Measurements from ENCODE around the gene KCNG1.
A peak's percentile ranks its signal among the peaks of the same experiment; 100 is the strongest.
"Not testable (repeated sequence)": the region's sequence is repeated elsewhere in the genome, so short reads cannot be mapped to it uniquely, and the experiment has no call there.

KCNG1 gene, protein sequence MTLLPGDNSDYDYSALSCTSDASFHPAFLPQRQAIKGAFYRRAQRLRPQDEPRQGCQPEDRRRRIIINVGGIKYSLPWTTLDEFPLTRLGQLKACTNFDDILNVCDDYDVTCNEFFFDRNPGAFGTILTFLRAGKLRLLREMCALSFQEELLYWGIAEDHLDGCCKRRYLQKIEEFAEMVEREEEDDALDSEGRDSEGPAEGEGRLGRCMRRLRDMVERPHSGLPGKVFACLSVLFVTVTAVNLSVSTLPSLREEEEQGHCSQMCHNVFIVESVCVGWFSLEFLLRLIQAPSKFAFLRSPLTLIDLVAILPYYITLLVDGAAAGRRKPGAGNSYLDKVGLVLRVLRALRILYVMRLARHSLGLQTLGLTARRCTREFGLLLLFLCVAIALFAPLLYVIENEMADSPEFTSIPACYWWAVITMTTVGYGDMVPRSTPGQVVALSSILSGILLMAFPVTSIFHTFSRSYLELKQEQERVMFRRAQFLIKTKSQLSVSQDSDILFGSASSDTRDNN

GRCh38 chr20:51022803-51023616 is at the start of gene KCNG1:
TSS of gene KCNG1 (minus strand) at chr20:51023107. CDS start at chr20:51010338, 12,769 bp downstream.
- Mint-ChIP-seq H3K27ac (no peak within 1 kb of the TSS), H3K4me1 (peaks cover 6% of the 10 kb centered on the region), H3K9me3 (no peaks in the 10 kb centered on the region), H3K36me3 (no peaks in the 10 kb centered on the region), H3K4me3 (peak within 1 kb of the TSS; percentile 79), H3K27me3 (peaks cover 41% of the 10 kb centered on the region)

GRCh38 chr20:51070621-51071020 is 47.7 kb upstream of the KCNG1 start:
- Mint-ChIP-seq H3K9me3 (no peaks in the 10 kb centered on the region), H3K4me1 (no peaks in the 10 kb centered on the region), H3K36me3 (no peaks in the 10 kb centered on the region), H3K4me3 (no peak overlapping the region), H3K27ac (no peak overlapping the region), H3K27me3 (peaks cover 40% of the 10 kb centered on the region)

DNA sequence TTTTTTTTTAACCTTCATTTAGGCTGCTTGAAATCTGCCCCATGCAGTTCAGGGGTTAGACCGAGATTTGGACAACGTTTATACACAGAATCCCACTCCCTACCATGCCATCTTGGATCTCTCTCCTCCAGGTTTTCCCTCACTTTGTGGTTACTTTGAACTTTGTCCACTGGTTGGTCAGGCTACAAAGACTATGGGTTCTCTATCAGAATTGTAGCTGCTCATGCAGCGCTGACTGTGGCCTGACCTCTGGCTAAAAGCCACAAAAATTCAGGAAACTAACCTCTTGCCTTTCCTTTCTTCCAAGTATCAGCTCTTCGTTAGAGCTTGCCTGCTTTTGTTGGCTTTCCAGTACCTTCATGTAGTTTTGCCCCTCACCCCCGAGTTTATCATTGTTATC is 44.9 kb upstream of the KCNG1 start:
- peaks cover 31% of the 10 kb centered on the region for H3K27me3 Mint-ChIP-seq
- no peaks in the 10 kb centered on the region for H3K36me3 Mint-ChIP-seq
- H3K9me3 Mint-ChIP-seq: no peaks in the 10 kb centered on the region
- no peak overlapping the region for H3K4me3 Mint-ChIP-seq
- no peaks in the 10 kb centered on the region for H3K4me1 Mint-ChIP-seq
- no peak overlapping the region for H3K27ac Mint-ChIP-seq

GRCh38 chr20:51065615-51066014 is 42.7 kb upstream of the KCNG1 start:
- H3K9me3 Mint-ChIP-seq: no peaks in the 10 kb centered on the region
- no peak overlapping the region for H3K27ac Mint-ChIP-seq
- H3K4me3 Mint-ChIP-seq: no peak overlapping the region
- H3K36me3 Mint-ChIP-seq: no peaks in the 10 kb centered on the region
- H3K4me1 Mint-ChIP-seq: peaks cover 15% of the 10 kb centered on the region
- peaks cover 24% of the 10 kb centered on the region for H3K27me3 Mint-ChIP-seq

DNA sequence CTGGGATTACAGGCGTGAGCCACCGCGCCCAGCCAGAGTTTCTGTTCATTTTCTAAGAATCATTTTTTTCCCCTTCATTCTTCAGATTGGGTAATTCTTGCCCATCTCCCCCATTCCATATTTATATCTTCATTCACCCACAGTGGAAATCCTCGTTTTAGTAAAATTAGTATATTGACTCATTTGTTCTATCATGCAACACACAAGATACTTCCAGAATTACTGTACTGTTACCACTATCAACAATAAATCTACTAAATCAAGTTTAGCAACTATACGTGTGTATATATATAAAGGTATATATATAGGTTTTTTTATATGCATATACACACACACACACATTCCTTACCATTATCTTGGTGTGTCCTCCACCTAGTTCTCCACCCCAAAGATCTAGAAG is 41.2 kb upstream of the KCNG1 start:
- peaks cover 15% of the 10 kb centered on the region for H3K4me1 Mint-ChIP-seq
- no peaks in the 10 kb centered on the region for H3K9me3 Mint-ChIP-seq
- peaks cover 22% of the 10 kb centered on the region for H3K27me3 Mint-ChIP-seq
- no peaks in the 10 kb centered on the region for H3K36me3 Mint-ChIP-seq
- no peak overlapping the region for H3K4me3 Mint-ChIP-seq
- H3K27ac Mint-ChIP-seq: peak overlapping the region; percentile 60

- H3K9me3 Mint-ChIP-seq: no peaks in the 10 kb centered on the region
- H3K4me3 Mint-ChIP-seq: no peak overlapping the region
- H3K27me3 Mint-ChIP-seq: peaks cover 19% of the 10 kb centered on the region
- H3K4me1 Mint-ChIP-seq: peaks cover 15% of the 10 kb centered on the region
- H3K36me3 Mint-ChIP-seq: no peaks in the 10 kb centered on the region
- H3K27ac Mint-ChIP-seq: peak overlapping the region; percentile 8
Measured at GRCh38 chr20:51062065-51062464, 39.2 kb upstream of the KCNG1 start.

- Mint-ChIP-seq H3K4me3 (peak overlapping the region; percentile 45), H3K9me3 (no peaks in the 10 kb centered on the region), H3K27me3 (peaks cover 17% of the 10 kb centered on the region), H3K4me1 (peaks cover 15% of the 10 kb centered on the region), H3K27ac (peak overlapping the region; percentile 93), H3K36me3 (no peaks in the 10 kb centered on the region)
Measured at GRCh38 chr20:51061418-51062045, 38.6 kb upstream of the KCNG1 start.

GRCh38 chr20:51060301-51060700 is 37.4 kb upstream of the KCNG1 start:
- Mint-ChIP-seq H3K4me1 (peaks cover 15% of the 10 kb centered on the region), H3K4me3 (no peak overlapping the region), H3K36me3 (no peaks in the 10 kb centered on the region), H3K9me3 (no peaks in the 10 kb centered on the region), H3K27ac (no peak overlapping the region), H3K27me3 (peaks cover 12% of the 10 kb centered on the region)

DNA sequence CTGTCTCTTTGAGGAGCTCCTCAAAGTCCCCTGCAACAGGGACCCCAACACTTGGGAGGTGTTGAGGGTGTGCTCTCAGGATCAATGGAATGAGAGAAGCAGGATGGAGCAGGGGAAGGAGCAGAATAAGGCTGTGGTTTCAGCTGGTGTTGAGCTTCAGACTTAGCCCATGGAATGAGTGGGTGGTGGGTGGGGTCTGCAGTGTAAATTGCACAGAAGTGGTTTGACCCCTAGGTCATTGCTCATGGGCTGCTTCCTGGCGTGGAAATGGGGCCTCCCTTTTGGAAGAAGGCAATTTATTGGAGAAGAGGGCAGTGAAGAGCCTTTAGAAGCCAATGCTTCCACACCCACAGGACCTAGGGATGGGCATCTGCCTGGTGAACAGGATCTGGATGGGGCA is 37.0 kb upstream of the KCNG1 start:
- Mint-ChIP-seq H3K4me3 (no peak overlapping the region), H3K9me3 (no peaks in the 10 kb centered on the region), H3K4me1 (peaks cover 15% of the 10 kb centered on the region), H3K36me3 (no peaks in the 10 kb centered on the region), H3K27ac (no peak overlapping the region), H3K27me3 (peaks cover 16% of the 10 kb centered on the region)

DNA sequence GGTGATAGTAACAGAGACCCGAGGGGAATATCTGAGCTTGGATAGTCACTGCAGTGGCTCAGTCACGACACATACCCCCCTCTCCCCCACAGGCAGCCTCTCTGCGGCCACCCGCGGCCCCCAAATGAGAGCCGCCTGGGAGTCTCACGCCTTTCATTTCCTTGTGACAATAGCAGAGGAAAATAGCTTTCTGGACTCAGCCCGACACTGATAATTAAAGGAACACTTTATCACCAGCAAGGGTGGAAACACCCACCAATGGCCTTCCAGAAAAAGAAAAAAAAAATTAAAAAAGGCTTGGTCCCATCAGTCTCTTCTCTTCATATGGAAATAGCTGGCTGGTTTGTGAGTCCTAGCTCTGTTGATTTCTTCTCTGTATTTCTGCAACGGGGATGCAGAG is 35.1 kb upstream of the KCNG1 start:
- Mint-ChIP-seq H3K9me3 (no peaks in the 10 kb centered on the region), H3K36me3 (no peaks in the 10 kb centered on the region), H3K27ac (no peak overlapping the region), H3K27me3 (peaks cover 22% of the 10 kb centered on the region), H3K4me3 (no peak overlapping the region), H3K4me1 (peaks cover 15% of the 10 kb centered on the region)

- Mint-ChIP-seq H3K36me3 (no peaks in the 10 kb centered on the region), H3K9me3 (no peaks in the 10 kb centered on the region), H3K27me3 (peaks cover 28% of the 10 kb centered on the region), H3K4me1 (no peaks in the 10 kb centered on the region), H3K27ac (no peak overlapping the region), H3K4me3 (no peak overlapping the region)
Measured at GRCh38 chr20:51054233-51054632, 31.3 kb upstream of the KCNG1 start.

GRCh38 chr20:51050531-51051075 is 27.7 kb upstream of the KCNG1 start:
- Mint-ChIP-seq H3K36me3 (no peaks in the 10 kb centered on the region), H3K4me1 (no peaks in the 10 kb centered on the region), H3K27ac (no peak overlapping the region), H3K4me3 (no peak overlapping the region), H3K27me3 (peaks cover 23% of the 10 kb centered on the region), H3K9me3 (no peaks in the 10 kb centered on the region)

DNA sequence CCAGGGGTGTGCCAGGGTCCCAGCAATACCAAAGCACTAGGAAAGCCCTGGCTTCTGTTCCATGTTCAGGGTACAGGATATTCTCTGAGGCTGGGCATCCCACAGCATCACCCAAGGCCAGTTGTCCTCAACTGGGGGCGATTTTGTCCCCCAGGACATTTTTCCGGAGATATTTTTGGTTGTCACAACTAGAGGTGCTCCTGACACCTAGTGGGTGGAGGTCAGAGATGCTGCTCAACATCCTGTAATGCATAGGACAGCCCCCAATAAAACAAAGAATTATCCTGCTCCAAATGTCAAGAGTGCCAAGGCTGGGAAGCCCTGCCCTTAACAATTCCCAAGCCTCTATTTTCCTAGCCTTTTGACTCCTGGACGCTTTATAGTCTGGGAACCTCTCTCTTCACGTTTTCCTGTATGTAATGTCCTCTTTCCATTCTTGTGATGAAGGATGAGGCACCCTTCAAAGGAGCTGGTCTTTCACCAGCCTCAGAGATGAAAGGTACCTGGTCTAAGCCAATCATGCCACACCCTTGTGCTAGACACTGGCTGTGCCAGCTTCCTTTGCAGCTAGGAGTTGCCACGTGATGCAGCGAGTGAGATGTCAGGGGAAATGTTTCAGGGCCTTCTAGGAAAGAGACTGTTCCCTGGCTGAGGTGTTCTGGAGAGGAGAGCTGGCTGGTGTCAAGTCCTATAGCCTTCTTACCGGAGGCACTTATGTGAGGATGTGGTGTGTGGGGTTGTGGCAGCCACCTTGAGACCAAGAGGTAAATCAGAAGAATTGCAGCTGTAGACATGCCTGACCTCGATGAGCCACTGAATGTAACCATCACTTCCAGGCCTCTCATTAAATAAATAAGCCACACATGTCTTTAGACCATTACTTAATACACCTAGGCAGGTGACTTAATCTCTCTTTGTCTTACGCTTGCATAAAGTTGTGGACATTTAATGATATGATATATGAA is 23.4 kb upstream of the KCNG1 start:
- Mint-ChIP-seq H3K27me3 (peaks cover 9% of the 10 kb centered on the region), H3K27ac (no peak overlapping the region), H3K36me3 (no peaks in the 10 kb centered on the region), H3K4me1 (no peaks in the 10 kb centered on the region), H3K9me3 (no peaks in the 10 kb centered on the region), H3K4me3 (no peak overlapping the region)

DNA sequence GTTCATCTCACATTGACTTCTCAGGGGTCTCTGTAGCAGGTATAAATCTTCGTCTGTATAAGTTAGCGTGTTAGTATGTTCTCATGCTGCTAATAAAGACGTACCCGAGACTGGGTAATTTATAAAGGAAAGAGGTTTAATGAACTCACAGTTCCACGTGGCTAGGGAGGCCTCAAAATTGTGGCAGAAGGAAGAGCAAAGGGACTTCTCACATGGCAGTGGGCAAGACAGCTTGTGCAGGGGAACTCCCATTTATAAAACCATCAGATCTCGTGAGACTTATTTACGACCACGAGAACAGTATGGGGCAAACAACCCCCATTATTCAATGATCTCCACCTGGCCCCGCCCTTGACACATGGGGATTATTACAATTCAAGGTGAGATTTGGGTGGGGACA is 22.6 kb upstream of the KCNG1 start:
- not testable (repeated sequence) for H3K4me3 Mint-ChIP-seq, H3K36me3 Mint-ChIP-seq, H3K27me3 Mint-ChIP-seq, H3K9me3 Mint-ChIP-seq, H3K4me1 Mint-ChIP-seq, H3K27ac Mint-ChIP-seq
